ENCODE results near the gene DNAJC4. TPM values are rescaled to one million over a fixed set of nuclear protein-coding genes. Genes with fewer than 3 reads are reported as not detected.

Gene DNAJC4
- total and polyA plus RNA-seq, 9 of the 15 experiments (the other 6 are each of a cell fraction or from before 2014, with no cell fraction given) = 4.0 to 32.6 (median 19.9) TPM

DNA sequence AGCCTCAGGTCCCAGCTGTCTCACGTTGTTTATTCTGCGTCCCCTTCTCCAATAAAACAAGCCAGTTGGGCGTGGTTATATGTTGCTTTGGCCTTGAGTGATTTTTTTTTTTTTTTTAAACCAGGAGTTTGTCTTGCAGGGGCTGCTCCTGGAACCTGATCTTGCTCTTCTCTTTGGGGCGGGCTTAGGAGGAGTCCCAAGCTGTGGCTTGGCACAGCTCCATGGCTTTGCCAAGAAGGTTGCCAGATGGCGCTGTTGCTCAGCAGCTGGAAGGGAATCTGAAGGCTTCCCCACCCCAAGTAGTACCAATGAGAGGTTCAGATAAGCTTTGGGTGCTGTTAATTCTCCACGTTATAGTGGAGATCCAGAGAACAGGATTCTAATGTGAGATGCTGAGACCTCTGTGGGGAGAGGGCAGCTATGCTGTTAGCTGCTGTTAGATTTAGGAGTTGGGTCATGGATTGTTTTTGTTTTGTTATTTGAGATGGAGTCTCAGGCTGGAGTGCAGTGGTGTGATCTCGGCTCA lies 25.8 kb upstream of the DNAJC4 start (continued):
- TF ChIP-seq TFE3 (CRISPR knock-in tag; IDR thresholded peaks at IDR 0.05) (no peak), PYGO2 (tag; IDR thresholded peaks at IDR 0.05) (no peak), ZFP36 (IDR thresholded peaks at IDR 0.05; ENCODE audit: low read depth, low read length, partially characterized antibody) (peak; percentile 22), TBL1XR1 (IDR thresholded peaks at IDR 0.05; ENCODE audit: low read length in 2 of 2) (peak in 1 of 2 experiments; percentile 57; a peak in 2 of 4 replicates), RFX5 (IDR thresholded peaks at IDR 0.05; ENCODE audit: low read depth, low read length) (no peak), EHMT2 (IDR thresholded peaks at IDR 0.05) (no peak), ZNF75A (CRISPR knock-in tag; IDR thresholded peaks at IDR 0.05) (no peak), TAF1 (IDR thresholded peaks at IDR 0.05; ENCODE audit: control insufficient read depth, extremely low read depth, insufficient read depth, low read length, severe bottlenecking) (no peak), KHSRP (IDR thresholded peaks at IDR 0.05) (no peak), ZNF436 (CRISPR knock-in tag; IDR thresholded peaks at IDR 0.05) (no peak), ARHGAP35 (IDR thresholded peaks at IDR 0.05; ENCODE audit: partially characterized antibody) (no peak), ASH1L (IDR thresholded peaks at IDR 0.05; ENCODE audit: borderline replicate concordance, low read depth, partially characterized antibody) (no peak), SIN3A (IDR thresholded peaks at IDR 0.05; ENCODE audit: borderline replicate concordance in 2 of 2, control insufficient read depth in 1 of 2, low read depth in 2 of 2, low read length in 2 of 2) (peak in 1 of 2 experiments; percentile 69; a peak in 1 of 4 replicates)
- TF ChIP-seq, protein P1, sequence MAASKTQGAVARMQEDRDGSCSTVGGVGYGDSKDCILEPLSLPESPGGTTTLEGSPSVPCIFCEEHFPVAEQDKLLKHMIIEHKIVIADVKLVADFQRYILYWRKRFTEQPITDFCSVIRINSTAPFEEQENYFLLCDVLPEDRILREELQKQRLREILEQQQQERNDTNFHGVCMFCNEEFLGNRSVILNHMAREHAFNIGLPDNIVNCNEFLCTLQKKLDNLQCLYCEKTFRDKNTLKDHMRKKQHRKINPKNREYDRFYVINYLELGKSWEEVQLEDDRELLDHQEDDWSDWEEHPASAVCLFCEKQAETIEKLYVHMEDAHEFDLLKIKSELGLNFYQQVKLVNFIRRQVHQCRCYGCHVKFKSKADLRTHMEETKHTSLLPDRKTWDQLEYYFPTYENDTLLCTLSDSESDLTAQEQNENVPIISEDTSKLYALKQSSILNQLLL (CRISPR knock-in tag; IDR thresholded peaks at IDR 0.05; ENCODE audit: borderline replicate concordance) = no peak
